Prostate gland (tissue), 2 donors: Measurements from ENCODE around the gene ADAMTSL5.
"Not testable (repeated sequence)": the region's sequence is repeated elsewhere in the genome, so short reads cannot be mapped to it uniquely, and the experiment has no call there.

Source experiments
- CTCF ChIP-seq, 4 experiments: fragments of 200-600 bp in 2 of 4; fragments of 450-650 bp in 2 of 4; sonication (generic) in 2 of 4; IDR thresholded peaks; 1 replicate in 3 of 4; 2 replicates in 1 of 4; pipeline ENCODE4 v1.5.1; 2016 to 2019; ENCODE audit warnings: antibody characterized with exemption in 4 of 4, mild to moderate bottlenecking in 2 of 4, moderate library complexity in 2 of 4
- POLR2A ChIP-seq: fragments of 450-650 bp; IDR thresholded peaks from one replicate; pipeline ENCODE4 v1.6.1; 2016; ENCODE audit warnings: antibody characterized with exemption, mild to moderate bottlenecking

DNA sequence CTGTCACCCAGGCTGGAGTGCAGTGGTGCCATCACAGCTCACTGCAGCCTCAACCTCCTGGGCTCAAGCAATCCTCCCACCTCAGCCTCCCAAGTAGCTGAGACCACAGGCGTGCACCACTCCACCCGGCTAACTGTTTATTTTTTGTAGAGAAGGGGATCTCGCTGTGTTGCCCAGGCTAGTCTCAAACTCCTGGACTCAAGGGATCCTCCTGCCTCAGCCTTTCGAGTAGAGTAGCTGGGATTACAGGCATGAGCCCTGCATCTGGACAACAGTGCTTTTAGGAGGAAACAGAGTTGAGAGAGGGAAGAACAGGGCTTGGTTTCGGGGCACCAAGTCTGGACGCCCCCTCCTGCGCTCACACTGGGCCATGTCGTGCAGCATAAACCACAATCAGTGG lies 7.0 kb upstream of the ADAMTSL5 start:
- not testable (repeated sequence) for TF ChIP-seq POLR2A; CTCF (IDR thresholded peaks at IDR 0.05)
